ENCODE measurements around the gene S100A14. TPM values are rescaled to one million over a fixed set of nuclear protein-coding genes. Genes with fewer than 3 reads are reported as not detected.

The S100A14 gene
- total and polyA plus RNA-seq, 9 of the 15 experiments (the other 6 are each of a cell fraction or from before 2014, with no cell fraction given), result 0.10 to 0.64 (median 0.24) TPM; not detected in 3

DNA sequence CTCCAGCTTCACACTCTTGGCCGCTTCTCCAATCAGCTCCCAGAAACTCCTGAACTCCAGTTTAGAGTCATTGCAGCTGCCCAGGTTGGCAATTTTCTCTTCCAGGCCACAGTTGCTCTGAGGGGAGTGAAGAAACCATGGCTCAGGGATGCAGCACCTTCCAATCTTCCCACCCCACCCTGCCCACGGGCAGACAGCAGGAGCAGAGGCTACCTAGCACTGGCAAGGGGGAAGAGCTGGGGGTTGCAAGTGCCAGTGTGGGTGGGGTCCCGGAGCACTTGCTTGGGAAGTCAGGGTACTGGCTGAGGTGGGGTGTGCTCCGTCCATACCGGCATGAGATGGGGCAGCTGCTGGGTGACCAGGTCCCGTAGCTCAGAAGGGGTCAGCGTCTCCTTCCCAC, 1.2 kb downstream of the S100A14 start:
- no peaks in the 10 kb centered on the region for H3K79me2 ChIP-seq (ENCODE audit: control insufficient read depth, insufficient read depth, low read length)
- CTCF ChIA-PET (ENCODE audit: low intra/inter-chr PET ratio), result no interaction called here
- H3K4me3 ChIP-seq, result no peak overlapping the region
- FAIRE-seq (no peak), ATAC-seq (no peak), DNase-seq (ENCODE audit: extremely low read depth in 1 of 4, low spot score in 3 of 4) (no peak)
- no peaks in the 10 kb centered on the region for H3K9me3 ChIP-seq (replicated peaks; ENCODE audit: control insufficient read depth, insufficient read depth, low read depth, low read length)
- H3K27me3 ChIP-seq (ENCODE audit: control insufficient read depth in 2 of 2, insufficient read depth in 2 of 2, low read length in 2 of 2), result no peaks in the 10 kb centered on the region
- H4K20me1 ChIP-seq (replicated peaks; ENCODE audit: control insufficient read depth, insufficient read depth, low read length), result no peaks in the 10 kb centered on the region
- H3K4me2 ChIP-seq (ENCODE audit: insufficient read depth, low read length), result no peak overlapping the region
- H3K9ac ChIP-seq (ENCODE audit: insufficient read depth in 1 of 2, low read depth in 2 of 2, low read length in 2 of 2), result no peak overlapping the region
- H3K36me3 ChIP-seq (ENCODE audit: control insufficient read depth, insufficient read depth, low read length), result no peaks in the 10 kb centered on the region
- H2AFZ ChIP-seq (ENCODE audit: low read depth, low read length), result no peak overlapping the region
- intact Hi-C loops (cut with micrococcal nuclease), result no loop called here
- no TSS peak for BruUV-seq (replicated peaks)
- H3K27ac ChIP-seq (ENCODE audit: extremely low read depth, low read depth, low read length), result no peak overlapping the region
- 70% methylated on average over 7 of the region's 7 CpGs for WGBS (ENCODE audit: insufficient coverage, low coverage, missing lambda C conversion rate)
- no peaks in the 10 kb centered on the region for H3K9me1 ChIP-seq (ENCODE audit: control insufficient read depth, insufficient read depth, low read length)
- peaks cover 23 to 41% of the 10 kb centered on the region in 2 experiments for H3K4me1 ChIP-seq (replicated peaks in 1 of 2; ENCODE audit: control insufficient read depth in 2 of 2, insufficient read depth in 2 of 2, low read length in 2 of 2)
- POLR2A ChIA-PET, result interaction anchor here (0.8 to 6.8 kb wide), 5 partner anchors 9 to 258 kb away, joined by 3 to 70 read pairs (median 4); partner anchors contain the start of genes S100A1 and S100A13
- in situ Hi-C loops (cut with MboI), result no loop called here
- TF ChIP-seq, protein P1, sequence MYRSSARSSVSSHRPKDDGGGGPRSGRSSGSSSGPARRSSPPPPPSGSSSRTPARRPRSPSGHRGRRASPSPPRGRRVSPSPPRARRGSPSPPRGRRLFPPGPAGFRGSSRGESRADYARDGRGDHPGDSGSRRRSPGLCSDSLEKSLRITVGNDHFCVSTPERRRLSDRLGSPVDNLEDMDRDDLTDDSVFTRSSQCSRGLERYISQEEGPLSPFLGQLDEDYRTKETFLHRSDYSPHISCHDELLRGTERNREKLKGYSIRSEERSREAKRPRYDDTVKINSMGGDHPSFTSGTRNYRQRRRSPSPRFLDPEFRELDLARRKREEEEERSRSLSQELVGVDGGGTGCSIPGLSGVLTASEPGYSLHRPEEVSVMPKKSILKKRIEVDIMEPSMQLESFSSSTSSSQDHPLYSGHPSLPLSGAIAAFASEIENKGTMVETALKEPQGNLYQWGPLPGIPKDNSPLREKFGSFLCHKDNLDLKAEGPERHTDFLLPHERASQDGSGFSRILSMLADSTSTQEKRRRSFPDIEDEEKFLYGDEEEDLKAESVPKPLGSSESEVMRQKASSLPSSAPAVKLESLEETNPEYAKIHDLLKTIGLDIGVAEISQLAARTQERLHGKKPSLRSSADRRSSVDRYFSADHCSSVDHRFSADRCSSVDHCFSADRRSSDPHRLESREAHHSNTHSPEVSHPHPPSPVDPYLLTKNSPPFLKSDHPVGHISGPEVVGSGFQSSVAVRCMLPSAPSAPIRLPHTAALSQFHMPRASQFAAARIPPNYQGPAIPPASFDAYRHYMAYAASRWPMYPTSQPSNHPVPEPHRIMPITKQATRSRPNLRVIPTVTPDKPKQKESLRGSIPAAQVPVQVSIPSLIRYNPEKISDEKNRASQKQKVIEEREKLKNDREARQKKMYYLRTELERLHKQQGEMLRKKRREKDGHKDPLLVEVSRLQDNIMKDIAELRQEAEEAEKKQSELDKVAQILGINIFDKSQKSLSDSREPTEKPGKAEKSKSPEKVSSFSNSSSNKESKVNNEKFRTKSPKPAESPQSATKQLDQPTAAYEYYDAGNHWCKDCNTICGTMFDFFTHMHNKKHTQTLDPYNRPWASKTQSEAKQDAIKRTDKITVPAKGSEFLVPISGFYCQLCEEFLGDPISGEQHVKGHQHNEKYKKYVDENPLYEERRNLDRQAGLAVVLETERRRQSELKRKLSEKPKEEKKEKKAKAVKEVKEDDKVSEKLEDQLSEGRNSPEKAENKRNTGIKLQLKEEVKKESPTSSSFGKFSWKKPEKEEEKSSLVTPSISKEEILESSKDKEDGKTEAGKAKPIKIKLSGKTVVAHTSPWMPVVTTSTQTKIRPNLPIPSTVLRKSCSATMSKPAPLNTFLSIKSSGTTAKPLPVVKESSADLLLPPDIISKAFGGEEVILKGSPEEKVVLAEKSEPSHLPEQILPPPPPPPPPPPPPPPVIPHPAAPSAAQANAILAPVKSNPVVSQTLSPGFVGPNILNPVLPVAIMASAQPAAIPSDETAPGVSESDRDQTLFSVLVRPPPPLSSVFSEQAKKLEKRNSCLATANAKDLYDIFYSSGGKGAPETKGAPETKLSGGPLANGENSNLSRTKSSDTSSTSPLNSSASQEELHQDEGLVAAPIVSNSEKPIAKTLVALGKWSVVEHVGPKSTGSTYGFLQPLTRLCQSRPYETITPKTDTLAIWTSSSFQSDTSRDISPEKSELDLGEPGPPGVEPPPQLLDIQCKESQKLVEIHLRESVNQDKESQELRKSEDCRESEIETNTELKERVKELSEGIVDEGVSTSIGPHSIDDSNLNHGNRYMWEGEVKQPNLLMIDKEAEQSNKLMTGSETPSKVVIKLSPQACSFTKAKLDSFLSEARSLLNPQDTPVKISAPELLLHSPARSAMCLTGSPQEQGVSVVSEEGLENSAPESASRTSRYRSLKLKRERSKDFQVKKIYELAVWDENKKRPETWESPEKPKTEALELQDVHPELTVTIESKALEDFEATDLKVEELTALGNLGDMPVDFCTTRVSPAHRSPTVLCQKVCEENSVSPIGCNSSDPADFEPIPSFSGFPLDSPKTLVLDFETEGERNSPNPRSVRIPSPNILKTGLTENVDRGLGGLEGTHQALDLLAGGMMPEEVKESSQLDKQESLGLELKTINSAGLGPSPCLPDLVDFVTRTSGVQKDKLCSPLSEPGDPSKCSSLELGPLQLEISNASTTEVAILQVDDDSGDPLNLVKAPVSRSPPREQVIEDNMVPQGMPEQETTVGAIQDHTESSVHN (IDR thresholded peaks at IDR 0.05; ENCODE audit: borderline replicate concordance in 1 of 2, low read depth in 1 of 2), result no peak
- TF ChIP-seq, protein P2, sequence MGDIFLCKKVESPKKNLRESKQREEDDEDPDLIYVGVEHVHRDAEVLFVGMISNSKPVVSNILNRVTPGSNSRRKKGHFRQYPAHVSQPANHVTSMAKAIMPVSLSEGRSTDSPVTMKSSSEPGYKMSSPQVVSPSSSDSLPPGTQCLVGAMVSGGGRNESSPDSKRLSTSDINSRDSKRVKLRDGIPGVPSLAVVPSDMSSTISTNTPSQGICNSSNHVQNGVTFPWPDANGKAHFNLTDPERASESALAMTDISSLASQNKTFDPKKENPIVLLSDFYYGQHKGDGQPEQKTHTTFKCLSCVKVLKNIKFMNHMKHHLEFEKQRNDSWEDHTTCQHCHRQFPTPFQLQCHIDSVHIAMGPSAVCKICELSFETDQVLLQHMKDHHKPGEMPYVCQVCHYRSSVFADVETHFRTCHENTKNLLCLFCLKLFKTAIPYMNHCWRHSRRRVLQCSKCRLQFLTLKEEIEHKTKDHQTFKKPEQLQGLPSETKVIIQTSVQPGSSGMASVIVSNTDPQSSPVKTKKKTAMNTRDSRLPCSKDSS (IDR thresholded peaks at IDR 0.05; ENCODE audit: low read depth, partially characterized antibody), result no peak
- TF ChIP-seq, protein P3, sequence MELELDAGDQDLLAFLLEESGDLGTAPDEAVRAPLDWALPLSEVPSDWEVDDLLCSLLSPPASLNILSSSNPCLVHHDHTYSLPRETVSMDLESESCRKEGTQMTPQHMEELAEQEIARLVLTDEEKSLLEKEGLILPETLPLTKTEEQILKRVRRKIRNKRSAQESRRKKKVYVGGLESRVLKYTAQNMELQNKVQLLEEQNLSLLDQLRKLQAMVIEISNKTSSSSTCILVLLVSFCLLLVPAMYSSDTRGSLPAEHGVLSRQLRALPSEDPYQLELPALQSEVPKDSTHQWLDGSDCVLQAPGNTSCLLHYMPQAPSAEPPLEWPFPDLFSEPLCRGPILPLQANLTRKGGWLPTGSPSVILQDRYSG (tag; conservative IDR thresholded peaks at IDR 0.05; ENCODE audit: low read depth), result no peak
- TF ChIP-seq, protein P4, sequence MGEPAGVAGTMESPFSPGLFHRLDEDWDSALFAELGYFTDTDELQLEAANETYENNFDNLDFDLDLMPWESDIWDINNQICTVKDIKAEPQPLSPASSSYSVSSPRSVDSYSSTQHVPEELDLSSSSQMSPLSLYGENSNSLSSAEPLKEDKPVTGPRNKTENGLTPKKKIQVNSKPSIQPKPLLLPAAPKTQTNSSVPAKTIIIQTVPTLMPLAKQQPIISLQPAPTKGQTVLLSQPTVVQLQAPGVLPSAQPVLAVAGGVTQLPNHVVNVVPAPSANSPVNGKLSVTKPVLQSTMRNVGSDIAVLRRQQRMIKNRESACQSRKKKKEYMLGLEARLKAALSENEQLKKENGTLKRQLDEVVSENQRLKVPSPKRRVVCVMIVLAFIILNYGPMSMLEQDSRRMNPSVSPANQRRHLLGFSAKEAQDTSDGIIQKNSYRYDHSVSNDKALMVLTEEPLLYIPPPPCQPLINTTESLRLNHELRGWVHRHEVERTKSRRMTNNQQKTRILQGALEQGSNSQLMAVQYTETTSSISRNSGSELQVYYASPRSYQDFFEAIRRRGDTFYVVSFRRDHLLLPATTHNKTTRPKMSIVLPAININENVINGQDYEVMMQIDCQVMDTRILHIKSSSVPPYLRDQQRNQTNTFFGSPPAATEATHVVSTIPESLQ (CRISPR knock-in tag; IDR thresholded peaks at IDR 0.05), result no peak
- TF ChIP-seq, protein P5, sequence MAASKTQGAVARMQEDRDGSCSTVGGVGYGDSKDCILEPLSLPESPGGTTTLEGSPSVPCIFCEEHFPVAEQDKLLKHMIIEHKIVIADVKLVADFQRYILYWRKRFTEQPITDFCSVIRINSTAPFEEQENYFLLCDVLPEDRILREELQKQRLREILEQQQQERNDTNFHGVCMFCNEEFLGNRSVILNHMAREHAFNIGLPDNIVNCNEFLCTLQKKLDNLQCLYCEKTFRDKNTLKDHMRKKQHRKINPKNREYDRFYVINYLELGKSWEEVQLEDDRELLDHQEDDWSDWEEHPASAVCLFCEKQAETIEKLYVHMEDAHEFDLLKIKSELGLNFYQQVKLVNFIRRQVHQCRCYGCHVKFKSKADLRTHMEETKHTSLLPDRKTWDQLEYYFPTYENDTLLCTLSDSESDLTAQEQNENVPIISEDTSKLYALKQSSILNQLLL (CRISPR knock-in tag; IDR thresholded peaks at IDR 0.05; ENCODE audit: borderline replicate concordance), result no peak
- no peak for TF ChIP-seq XRCC4 (IDR thresholded peaks at IDR 0.05; ENCODE audit: extremely low read depth, insufficient read depth, insufficient read length)

All from K562 (cell line).